Natural killer cell (primary cell): ENCODE results near the gene PDE4D. TPM values are rescaled to one million over a fixed set of nuclear protein-coding genes. Genes with fewer than 3 reads are reported as not detected.

Experiments
- ATAC-seq, 3 donors: fragments of 150-1000 bp in 2 of 3; fragments of 200-7000 bp in 1 of 3; cut with Tn5 transposase; 1 replicate in 1 of 3; 2 replicates in 2 of 3; pipeline ENCODE4 v1.10.0; 2021; ENCODE audit warnings: mild to moderate bottlenecking in 2 of 3, moderate library complexity in 2 of 3
- DNase-seq, 2 donors: peaks; one replicate each; pipeline versions ENCODE4 v3.0.0 to v3.0.0-alpha.2; 2013 to 2021; ENCODE audit warnings: mixed read lengths in 1 of 2
- H3K27ac ChIP-seq: one replicate; pipeline ENCODE4 v1.5.1; 2013; ENCODE audit warnings: mild to moderate bottlenecking, low read length
- H3K27me3 ChIP-seq: one replicate; pipeline ENCODE4 v1.6.1; 2013; ENCODE audit warnings: low read length; ENCODE audit not compliant: control insufficient read depth, insufficient read depth
- H3K36me3 ChIP-seq: one replicate; pipeline ENCODE4 v1.6.1; 2013; ENCODE audit warnings: low read length; ENCODE audit not compliant: control insufficient read depth, insufficient read depth
- H3K4me1 ChIP-seq: one replicate; pipeline ENCODE4 v1.6.1; 2013; ENCODE audit warnings: low read length; ENCODE audit not compliant: control insufficient read depth, insufficient read depth
- H3K4me3 ChIP-seq: one replicate; pipeline ENCODE4 v1.5.1; 2013; ENCODE audit warnings: low read length
- H3K9me3 ChIP-seq: one replicate; pipeline ENCODE4 v1.6.1; 2013; ENCODE audit warnings: low read length; ENCODE audit not compliant: control insufficient read depth, insufficient read depth
- H3K27ac Mint-ChIP-seq, 2 donors: one replicate each; pipeline ENCODE4 v1.8.0; 2022; ENCODE audit warnings: mild to moderate bottlenecking in 2 of 2, mixed read lengths in 2 of 2, moderate library complexity in 1 of 2
- H3K27me3 Mint-ChIP-seq, 2 donors: one replicate each; pipeline ENCODE4 v1.8.0; 2022; ENCODE audit warnings: low read depth in 2 of 2, mixed read lengths in 2 of 2
- H3K36me3 Mint-ChIP-seq: one replicate; pipeline ENCODE4 v1.8.0; 2022; ENCODE audit warnings: mixed read lengths
- H3K4me1 Mint-ChIP-seq, 2 donors: one replicate each; pipeline ENCODE4 v1.8.0; 2022; ENCODE audit warnings: mixed read lengths in 2 of 2
- H3K4me3 Mint-ChIP-seq: one replicate; pipeline ENCODE4 v1.8.0; 2022; ENCODE audit warnings: mild to moderate bottlenecking, moderate library complexity, mixed read lengths
- H3K9me3 Mint-ChIP-seq, 2 donors: one replicate each; pipeline ENCODE4 v1.8.0; 2022; ENCODE audit warnings: mixed read lengths in 2 of 2
- WGBS: methylation state at CpG from one replicate; pipeline ENCODE4 v1.1.7; 2013; ENCODE audit warnings: missing lambda C conversion rate; ENCODE audit not compliant: insufficient coverage; 5-methylcytosine and 5-hydroxymethylcytosine counted together
- intact Hi-C: fragments of 100-400 bp; cut with micrococcal nuclease; formaldehyde crosslinking; loops from one replicate; pipeline ENCODE4 v1.14.2; 2022
- total RNA-seq, 4 donors: library from RNA; stranded (reverse); fragments of 120-200 nt in 1 of 4; gene quantifications; one replicate each; pipeline versions ENCODE4 v1.2.3 to v1.2.4, GENCODE V29; 2013 to 2022
- TF ChIP-seq, protein P1 (sequence below): fragments of 200-600 bp; IDR thresholded peaks from one replicate; pipeline ENCODE4 v1.8.0; 2022; ENCODE audit warnings: antibody characterized with exemption

PDE4D gene
- total RNA-seq, 3 donors from 2014 or later (not counting 1 experiment from before 2014, with no cell fraction given), result 109 to 170 (median 116) TPM

DNA sequence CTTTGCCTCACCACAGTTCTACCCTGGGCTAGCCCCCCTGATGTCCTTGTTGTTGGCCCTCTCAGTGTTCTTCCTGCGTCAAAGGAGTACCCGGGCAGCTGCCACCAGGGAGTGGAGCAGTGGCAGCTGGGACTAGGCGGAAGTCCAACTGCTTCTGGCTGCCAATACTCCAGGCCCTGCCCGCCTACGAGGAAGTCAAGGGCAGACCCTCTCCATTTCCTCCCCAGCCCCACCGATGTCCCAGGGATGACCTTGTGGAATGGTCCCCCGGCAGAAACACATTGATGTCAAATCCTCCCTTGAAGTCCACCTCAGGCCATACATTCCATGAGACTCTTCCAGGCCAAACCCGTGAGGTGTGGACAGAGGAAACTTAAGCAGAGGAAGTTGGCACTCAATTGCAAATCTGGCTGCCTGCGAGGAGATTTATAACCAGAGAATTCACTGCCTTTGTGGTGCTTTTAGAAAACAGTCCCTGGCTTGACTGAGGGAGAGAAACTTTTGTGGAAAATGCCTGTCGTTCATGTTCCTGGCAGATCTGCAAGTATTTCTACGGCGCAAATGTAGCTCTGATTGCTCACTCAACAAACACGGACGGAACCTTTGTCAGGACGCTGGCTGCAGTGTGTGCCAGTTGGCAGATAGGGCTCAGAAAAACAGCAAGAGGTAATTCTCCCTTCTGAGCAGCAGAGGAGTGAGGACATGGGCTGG lies 970.9 kb downstream of the PDE4D start:
- TF ChIP-seq, protein P1, sequence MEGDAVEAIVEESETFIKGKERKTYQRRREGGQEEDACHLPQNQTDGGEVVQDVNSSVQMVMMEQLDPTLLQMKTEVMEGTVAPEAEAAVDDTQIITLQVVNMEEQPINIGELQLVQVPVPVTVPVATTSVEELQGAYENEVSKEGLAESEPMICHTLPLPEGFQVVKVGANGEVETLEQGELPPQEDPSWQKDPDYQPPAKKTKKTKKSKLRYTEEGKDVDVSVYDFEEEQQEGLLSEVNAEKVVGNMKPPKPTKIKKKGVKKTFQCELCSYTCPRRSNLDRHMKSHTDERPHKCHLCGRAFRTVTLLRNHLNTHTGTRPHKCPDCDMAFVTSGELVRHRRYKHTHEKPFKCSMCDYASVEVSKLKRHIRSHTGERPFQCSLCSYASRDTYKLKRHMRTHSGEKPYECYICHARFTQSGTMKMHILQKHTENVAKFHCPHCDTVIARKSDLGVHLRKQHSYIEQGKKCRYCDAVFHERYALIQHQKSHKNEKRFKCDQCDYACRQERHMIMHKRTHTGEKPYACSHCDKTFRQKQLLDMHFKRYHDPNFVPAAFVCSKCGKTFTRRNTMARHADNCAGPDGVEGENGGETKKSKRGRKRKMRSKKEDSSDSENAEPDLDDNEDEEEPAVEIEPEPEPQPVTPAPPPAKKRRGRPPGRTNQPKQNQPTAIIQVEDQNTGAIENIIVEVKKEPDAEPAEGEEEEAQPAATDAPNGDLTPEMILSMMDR, result no peak
- intact Hi-C loops, result no loop called here
- Histone ChIP-seq H3K9me3 (no peaks in the 10 kb centered on the region), H3K27ac (no peak overlapping the region), H3K27me3 (no peaks in the 10 kb centered on the region), H3K36me3 (no peaks in the 10 kb centered on the region), H3K4me1 (no peaks in the 10 kb centered on the region), H3K4me3 (no peak overlapping the region)
- Mint-ChIP-seq H3K4me3 (no peak overlapping the region), H3K4me1 (no peaks in the 10 kb centered on the region), H3K27me3 (peaks cover 10 to 32% of the 10 kb centered on the region in 2 donors), H3K27ac (no peak overlapping the region), H3K36me3 (no peaks in the 10 kb centered on the region), H3K9me3 (no peaks in the 10 kb centered on the region)
- WGBS, result 65% methylated on average over 15 of the region's 15 CpGs
- DNase-seq (no peak), ATAC-seq (no peak)

DNA sequence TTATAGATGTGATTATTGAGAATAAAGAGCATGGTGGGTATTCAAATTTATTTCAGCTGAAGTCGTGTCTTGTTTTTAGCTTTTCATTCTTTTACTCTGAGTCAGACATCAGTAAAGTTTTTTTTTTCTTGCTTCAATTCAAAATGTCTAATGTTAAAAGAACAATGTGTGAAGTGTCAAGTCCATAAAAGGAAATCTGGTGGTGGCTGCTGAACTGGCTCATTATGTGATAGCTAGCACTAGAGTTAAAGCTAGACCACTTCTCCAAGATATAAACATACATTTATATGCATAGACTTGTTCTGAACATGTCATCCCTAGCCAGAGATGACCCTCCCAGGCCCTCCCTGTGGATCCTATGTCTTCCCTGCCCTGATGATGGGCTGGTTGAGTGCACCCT lies 972.4 kb downstream of the PDE4D start:
- no peaks in the 10 kb centered on the region for H3K4me1 Mint-ChIP-seq
- H3K4me3 Mint-ChIP-seq, result no peak overlapping the region
- H3K4me1 ChIP-seq, result no peaks in the 10 kb centered on the region
- ATAC-seq (no peak), DNase-seq (no peak)
- H3K4me3 ChIP-seq, result no peak overlapping the region
- no peaks in the 10 kb centered on the region for H3K36me3 Mint-ChIP-seq
- H3K27me3 ChIP-seq, result no peaks in the 10 kb centered on the region
- no peak overlapping the region for H3K27ac Mint-ChIP-seq
- peaks cover 6 to 35% of the 10 kb centered on the region in 2 donors for H3K27me3 Mint-ChIP-seq
- H3K36me3 ChIP-seq, result no peaks in the 10 kb centered on the region
- WGBS, result no CpG with 5 or more reads among the region's 1 CpG
- no peaks in the 10 kb centered on the region for H3K9me3 ChIP-seq
- H3K27ac ChIP-seq, result no peak overlapping the region
- intact Hi-C loops, result no loop called here
- TF ChIP-seq, protein P1, result no peak
- no peaks in the 10 kb centered on the region for H3K9me3 Mint-ChIP-seq

DNA sequence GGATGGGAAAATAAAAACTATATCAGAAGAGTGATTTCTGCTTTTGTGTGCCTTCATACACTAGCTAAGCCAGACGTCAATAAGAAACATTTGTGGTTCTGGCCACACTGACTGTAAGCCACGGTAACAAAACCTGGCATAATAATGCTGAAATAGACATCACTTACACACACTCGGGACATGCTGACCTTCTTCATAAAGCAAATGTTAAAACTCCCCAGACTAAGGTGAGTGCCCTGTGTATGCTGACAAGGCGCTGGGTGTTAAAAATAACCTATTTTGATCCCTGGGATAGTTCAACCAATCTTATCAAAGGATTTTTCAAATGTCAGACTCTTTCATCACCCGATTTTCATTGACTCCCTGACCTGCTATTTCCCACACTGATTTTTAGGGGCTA lies 973.7 kb downstream of the PDE4D start:
- no peaks in the 10 kb centered on the region for H3K27me3 ChIP-seq
- Mint-ChIP-seq H3K27me3 (peaks cover 10 to 31% of the 10 kb centered on the region in 2 donors), H3K9me3 (no peaks in the 10 kb centered on the region), H3K27ac (no peak overlapping the region), H3K4me3 (no peak overlapping the region), H3K4me1 (no peaks in the 10 kb centered on the region), H3K36me3 (no peaks in the 10 kb centered on the region)
- H3K4me3 ChIP-seq, result no peak overlapping the region
- no peak overlapping the region for H3K27ac ChIP-seq
- intact Hi-C loops, result no loop called here
- TF ChIP-seq, protein P1, result no peak
- WGBS, result 75% methylated on average over 5 of the region's 5 CpGs
- DNase-seq (no peak), ATAC-seq (no peak)
- no peaks in the 10 kb centered on the region for H3K4me1 ChIP-seq
- no peaks in the 10 kb centered on the region for H3K9me3 ChIP-seq
- no peaks in the 10 kb centered on the region for H3K36me3 ChIP-seq
